Measurements from ENCODE around the gene PRTG.
"Not testable (repeated sequence)": the region's sequence is repeated elsewhere in the genome, so short reads cannot be mapped to it uniquely, and the experiment has no call there.

The PRTG gene

GRCh38 chr15:55742927-55743728 lies at the start of gene PRTG:
Gene PRTG, minus strand, starts transcription at chr15:55743152. Its CDS starts 221 bp downstream, at chr15:55742931.
- DNase-seq, result no peak

DNA sequence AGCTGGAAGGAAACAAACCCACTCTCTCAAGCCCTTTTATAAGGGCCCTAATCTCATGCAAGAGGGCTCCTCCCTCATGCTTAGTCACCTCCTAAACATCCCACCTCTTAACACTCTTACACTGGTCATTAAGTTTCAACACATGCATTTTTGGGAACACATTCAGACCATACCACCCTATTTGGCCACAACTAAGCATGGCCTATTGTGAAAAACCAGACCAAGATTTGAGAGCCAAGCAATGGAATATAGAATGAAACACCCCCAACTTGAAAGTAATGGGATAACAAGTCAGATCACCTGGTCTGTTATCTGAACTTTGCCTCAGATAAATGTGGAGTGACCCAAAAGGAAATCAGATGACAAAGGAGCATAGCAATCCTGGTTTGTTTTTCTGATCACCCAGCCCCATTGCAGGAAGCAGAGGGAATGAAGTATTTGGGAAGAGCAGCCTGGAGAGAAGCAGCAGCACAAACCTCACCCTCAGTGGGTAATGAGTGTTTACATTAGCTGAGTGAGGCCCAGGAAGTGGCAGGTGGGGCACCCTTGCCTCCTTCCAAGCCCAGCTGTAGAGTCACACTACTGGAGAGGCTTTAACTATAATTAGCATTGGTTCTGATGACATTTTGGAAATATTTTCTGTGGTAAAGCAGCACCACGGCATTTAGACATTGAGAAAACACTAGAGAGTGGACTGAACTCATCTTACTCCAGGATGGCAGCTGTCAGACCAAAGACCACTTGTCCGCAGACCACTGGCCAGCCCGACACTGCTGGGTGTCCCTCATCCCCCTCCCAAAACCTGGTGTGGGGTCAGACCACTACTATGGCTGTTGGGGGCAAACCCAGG lies 48.8 kb upstream of the PRTG start:
- DNase-seq, result no peak

DNA sequence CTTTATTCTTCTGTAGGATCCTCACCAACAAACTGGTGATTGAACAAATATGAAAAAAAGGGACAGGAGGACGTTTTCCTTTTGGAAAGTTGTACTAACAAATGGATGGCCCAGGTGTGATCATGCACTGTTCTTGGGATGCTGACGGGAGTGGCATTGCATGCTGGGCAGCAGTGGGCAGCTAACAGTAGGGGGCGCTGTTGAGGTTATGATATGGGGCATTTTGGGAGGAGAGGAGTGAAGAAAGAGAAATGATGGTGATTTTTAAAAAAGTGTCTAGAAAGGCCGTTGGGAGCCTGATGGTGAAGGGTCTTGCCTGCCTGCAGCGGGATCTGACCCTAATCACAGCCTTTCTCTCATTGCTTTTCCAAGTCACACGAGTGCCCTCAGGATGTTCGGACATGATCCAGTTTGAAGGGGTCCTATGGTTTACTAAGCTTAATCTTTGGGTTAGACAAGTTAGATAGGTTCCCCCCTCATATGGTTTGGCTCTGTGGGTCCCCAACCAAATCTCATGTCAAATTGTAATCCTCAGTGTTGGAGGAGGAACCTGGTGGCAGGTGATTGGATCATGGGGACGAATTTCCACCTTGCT lies 46.2 kb upstream of the PRTG start:
- no peak for DNase-seq

- DNase-seq, result no peak
Measured at GRCh38 chr15:55786341-55786740, 43.4 kb upstream of the PRTG start.

- DNase-seq, result not testable (repeated sequence)
Measured at GRCh38 chr15:55785593-55785992, 42.6 kb upstream of the PRTG start.

GRCh38 chr15:55784286-55784685 lies 41.3 kb upstream of the PRTG start:
- DNase-seq, result no peak

DNA sequence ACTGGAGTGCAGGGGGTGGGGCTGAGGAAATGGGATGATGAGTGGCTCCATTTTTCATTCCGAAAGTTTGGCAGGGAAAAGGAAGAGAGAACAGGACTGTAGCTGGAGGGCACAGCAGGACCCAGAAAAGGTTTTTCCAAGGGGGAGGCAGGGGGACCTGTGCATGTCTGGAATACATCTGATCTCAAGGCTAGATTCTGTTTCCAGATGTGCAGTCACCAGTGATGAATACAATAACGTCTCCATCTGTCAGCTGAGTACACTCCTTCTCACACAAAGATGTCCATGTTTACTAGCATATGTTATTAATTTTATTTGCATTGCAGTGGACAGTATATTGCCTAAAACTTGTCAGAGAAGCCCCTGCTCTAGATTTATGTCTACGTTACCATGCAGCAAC lies 39.9 kb upstream of the PRTG start:
- no peak for DNase-seq

- no peak for DNase-seq
Measured at GRCh38 chr15:55780292-55780691, 37.3 kb upstream of the PRTG start.

- no peak for DNase-seq
Measured at GRCh38 chr15:55778932-55779331, 36.0 kb upstream of the PRTG start.

- no peak for DNase-seq
Measured at GRCh38 chr15:55775316-55775715, 32.4 kb upstream of the PRTG start.

GRCh38 chr15:55774113-55774970 lies 31.4 kb upstream of the PRTG start:
- DNase-seq, result no peak

DNA sequence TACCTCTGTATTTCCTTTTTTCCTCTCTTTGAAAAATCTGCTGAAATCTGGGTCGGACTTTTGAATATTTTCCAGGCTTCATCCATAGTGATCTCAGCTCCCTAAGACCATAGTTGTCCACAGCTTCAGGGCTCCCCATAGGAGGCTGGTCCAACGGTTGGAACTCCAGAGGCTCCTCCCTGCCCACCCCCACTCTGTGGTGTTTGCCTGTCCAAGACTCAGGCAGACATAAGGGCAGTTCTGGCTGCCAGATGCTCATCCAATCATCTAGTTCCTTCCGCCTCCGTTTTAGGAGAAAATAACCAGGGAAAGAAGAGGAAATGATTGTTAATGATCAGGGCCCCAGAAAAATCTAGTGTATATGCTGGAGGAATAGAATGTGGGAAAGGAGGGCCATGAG lies 27.9 kb upstream of the PRTG start:
- DNase-seq, result no peak

GRCh38 chr15:55770261-55770660 lies 27.3 kb upstream of the PRTG start:
- no peak for DNase-seq

GRCh38 chr15:55768670-55769185 lies 25.8 kb upstream of the PRTG start:
- no peak for DNase-seq

DNA sequence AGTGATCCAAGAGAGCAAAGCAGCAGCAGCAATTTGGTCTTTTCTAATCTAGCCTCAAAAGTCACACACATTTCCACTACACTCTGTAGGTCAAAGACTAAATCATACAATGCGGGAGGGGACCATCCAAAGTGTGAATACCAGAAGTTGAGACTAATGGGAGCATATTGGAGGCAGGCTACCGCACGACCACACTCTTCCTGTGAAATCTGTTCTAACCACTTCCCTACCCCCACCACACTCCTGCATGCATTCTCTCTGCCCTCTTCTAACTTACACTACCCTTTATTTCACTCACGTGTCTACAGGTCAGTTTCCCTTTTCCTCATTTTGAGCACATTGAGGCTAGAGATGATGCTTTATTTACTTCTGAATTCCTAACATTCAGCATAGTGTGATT lies 23.7 kb upstream of the PRTG start:
- DNase-seq, result no peak

DNA sequence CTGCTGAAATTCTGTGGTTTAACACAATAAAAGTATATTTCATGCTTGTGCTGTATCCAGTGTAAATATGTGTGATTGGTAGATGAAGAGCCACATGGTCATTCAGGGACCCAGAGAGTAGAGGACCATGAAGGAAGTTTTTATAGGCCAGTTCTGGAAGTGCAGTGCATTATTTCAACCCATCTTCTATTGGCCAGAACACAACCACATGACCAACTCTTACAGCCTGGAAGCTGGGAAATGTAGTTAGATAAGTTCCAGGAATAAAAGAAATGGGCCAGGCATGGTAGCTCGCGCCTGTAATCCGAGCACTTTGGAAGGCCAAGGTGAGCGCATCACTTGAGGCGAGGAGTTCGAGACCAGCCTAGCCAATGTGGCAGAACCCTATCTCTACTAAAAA lies 21.4 kb upstream of the PRTG start:
- DNase-seq, result no peak

GRCh38 chr15:55758580-55758986 lies 15.6 kb upstream of the PRTG start:
- DNase-seq, result no peak

DNA sequence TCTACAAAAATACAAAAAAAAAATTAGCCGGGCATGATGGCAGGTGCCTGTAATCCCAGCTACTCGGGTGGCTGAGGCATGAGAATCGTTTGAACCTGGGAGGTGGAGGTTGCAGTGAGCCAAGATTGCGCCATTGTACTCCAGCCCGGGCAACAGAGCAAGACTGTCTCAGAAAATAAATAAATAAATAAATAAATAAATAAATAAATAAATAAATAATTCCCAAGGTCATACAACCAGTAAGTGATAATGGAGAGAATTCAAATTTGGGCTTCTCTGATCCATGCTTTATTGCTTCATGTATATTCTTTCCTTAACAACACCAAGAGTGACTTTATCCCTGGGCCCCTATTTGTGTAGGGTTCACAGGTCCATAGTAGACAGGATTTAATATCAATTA lies 10.5 kb upstream of the PRTG start:
- DNase-seq, result not testable (repeated sequence)

GRCh38 chr15:55750706-55751105 lies 7.8 kb upstream of the PRTG start:
- DNase-seq, result no peak

DNA sequence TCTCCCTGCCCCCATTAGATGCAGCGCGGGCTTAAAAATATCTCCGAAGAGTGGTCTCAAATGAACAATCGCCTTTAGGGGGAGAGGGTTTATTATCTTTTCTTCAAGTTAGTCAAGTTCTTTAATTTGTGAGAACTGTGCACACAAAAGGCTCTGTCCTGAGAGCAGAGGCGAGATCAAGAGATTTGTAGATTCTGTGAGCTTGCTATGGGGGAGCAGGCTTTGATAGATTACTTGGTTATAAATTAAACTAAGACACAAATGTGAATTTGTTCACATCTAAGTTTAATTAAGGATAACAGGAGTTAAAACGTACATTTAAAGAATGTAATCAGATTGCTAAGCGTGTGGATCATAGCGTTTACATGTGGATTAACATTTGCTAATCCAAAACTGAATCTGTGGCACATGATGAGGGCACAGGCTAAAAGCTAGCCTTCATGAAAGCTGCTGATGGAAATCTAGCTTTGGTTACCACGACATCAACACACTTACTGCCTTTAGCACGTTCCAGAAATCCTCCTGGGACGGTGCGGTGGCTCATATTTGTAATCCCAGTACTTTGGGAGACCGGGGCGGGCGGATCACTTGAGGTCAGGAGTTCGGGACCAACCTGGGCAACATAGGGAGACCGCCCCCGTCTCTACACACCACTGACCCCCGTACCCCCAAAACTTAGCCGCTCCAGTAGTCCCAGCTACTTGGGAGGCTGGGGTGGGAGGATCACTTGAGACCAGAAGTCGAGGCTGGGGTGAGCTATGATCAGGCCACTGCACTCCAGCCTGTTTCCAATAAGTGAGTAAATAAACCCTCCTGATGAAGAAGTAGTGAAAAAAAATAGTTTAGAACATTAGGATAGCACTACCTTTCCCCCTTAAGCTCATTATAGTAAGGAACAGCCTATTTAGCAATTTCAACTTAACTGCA lies 1.0 kb upstream of the PRTG start:
- no peak for DNase-seq

GRCh38 chr15:55742498-55742926 lies 440 bp downstream of the PRTG start:
- peak; percentile 21 for DNase-seq

All from NCI-H526 treated with DMSO at 0.1 percent for 48 hours (cell line).